Measurements from ENCODE around the gene ISG15. TPM values are rescaled to one million over a fixed set of nuclear protein-coding genes. Genes with fewer than 3 reads are reported as not detected.
"Not testable (repeated sequence)": the region's sequence is repeated elsewhere in the genome, so short reads cannot be mapped to it uniquely, and the experiment has no call there.

ISG15 gene
- total RNA-seq, 1 donor from 2014 or later, result 518 TPM

DNA sequence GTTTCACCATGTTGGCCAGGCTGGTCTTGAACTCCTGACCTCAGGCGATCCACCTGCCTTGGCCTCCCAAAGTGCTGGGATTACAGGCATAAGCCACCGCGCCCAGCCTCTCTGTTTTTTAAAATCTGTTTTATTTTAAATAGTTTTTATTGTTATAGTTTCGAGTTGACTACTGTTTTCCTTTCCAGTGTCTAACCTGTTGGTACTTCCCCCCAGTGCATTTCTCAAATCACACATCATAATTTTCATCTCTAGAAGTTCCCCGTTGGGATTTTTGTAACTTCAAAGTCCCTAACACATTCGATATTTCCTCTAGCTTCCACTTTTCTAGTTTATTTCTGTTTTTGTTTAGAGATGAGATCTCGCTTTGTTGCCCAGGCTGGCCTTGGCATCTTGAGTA, 20.9 kb upstream of the ISG15 start:
- DNase-seq (ENCODE audit: extremely low read depth, low read depth, low spot score), result no peak

DNA sequence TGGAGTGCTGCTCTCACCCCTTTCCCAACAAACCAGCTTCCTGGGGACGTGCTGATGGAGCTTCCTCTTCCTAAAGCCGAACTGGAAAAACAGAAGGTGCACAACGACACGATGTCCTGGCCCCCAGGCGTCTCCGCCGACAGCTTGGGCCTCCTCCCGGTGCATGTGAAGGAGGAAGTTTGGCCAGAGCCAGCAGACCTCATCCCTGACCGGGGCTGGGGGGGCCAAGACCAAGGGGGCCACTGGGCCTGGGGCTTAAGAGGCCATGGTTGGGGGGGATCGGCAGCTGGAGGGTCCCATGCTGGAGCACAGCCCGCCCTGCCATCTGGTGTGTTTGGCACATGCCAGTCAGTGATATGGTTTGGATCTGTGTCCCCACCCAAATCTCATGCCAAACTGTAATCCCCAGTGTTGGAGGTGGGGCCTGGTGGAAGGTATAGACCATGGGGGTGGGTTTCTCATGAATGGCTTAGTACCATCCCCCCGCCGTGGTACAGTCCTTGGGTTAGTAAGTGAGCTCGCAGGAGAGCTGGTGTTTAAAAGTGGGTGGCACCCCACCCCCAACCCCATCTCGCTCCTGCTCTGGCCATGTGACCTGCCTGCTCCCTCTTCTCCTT, 19.8 kb upstream of the ISG15 start:
- no peak for DNase-seq (ENCODE audit: extremely low read depth, low read depth, low spot score)

DNA sequence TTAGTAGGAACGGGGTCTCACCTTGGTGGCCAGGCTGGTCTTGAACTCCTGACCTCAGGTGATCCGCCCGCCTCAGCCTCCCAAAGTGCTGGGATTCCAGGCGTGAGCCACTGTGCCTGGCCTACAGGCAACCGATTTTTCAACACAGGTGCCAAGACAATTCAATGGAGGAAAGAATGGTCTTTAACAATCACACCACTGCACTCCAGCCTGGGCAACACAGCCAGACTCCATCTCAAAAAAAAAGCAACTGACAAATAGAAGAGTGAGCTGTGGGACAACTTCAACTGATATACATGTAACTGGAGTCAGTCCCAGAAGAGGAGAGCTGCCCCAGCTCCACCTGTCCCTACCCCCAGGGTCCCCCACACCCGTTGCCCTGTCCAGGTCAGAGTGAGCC, 18.8 kb upstream of the ISG15 start:
- DNase-seq (ENCODE audit: extremely low read depth, low read depth, low spot score), result not testable (repeated sequence)

DNA sequence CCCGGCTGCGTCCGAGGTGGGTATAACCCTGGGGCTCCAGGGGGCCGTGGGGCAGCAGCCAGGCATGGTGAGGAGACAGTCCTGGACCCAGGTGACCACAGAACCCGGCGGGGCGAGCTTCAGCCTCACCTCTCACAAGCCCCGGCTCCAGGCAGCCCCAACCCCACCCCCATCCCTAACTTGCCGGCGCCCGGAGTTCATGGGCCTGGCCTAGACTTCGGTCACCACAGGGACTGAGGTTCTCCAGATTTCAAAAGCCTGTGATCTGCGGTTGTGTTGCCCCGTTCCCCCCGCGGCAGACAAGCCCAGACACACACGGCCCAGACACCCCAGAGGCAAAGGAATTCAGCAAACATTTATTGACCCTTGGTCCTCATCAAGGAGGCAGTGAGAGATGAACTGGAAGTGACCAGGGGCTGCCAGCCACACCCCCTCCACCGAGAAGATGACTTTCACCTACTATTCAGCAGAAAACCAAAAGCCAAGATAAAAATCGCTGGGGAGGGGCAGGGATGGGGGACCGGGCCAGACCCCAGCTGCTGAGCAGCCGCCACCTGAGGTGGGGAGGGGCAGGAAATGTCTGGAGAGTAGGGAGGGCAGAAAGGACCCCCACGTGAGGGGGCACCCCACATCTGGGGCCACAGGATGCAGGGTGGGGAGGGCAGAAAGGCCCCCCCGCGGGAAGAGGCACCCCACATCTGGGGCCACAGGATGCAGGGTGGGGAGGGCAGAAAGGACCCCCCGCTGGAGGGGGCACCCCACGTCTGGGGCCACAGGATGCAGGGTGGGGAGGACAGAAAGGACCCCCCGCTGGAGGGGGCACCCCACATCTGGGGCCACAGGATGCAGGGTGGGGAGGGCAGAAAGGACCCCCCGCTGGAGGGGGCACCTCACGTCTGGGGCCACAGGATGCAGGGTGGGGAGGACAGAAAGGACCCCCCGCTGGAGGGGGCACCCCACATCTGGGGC, 17.3 kb upstream of the ISG15 start:
- no peak for DNase-seq (ENCODE audit: extremely low read depth, low read depth, low spot score)

DNA sequence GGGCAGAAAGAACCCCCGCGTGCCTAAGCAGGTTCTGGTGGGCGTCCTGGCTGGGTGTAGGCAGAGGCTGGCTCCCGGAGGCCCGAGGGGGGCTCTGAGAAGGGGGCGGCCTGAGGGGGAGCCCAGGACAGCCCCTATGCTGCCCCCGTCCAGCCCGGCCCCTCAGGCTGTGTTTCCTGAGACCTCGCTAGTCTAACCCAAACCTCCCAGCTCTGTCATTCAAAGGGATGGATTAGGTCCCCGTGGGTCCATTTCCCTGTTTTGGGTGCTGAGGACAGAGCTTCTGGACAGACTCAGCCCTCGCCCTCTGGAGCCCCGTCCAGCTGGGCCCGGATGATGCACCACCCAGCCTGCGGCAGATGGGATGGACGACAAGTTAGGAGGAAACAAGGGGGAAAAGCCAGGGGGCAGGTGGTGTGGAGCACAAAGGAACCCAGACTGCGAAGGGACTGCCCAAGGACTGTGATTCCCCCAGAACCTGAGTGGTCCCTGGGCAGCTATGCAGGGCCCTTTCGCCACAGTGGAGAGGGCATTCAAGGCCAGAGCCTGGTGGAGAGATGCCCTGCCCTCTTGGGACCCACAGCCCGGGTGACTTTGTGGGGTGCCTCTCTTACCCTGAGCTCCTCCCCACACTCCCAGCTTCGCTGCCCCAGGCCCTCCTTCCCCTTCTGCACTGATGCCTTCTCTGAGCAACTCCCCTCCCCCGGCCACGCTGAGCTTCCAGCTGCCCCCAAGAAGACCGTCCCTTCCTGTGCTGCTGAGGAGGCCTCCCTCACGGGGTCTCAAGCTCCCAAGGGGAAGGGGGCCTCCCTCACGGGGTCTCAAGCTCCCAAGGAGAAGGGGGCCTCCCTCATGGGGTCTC, 16.2 kb upstream of the ISG15 start:
- DNase-seq (ENCODE audit: extremely low read depth, low read depth, low spot score), result no peak

DNA sequence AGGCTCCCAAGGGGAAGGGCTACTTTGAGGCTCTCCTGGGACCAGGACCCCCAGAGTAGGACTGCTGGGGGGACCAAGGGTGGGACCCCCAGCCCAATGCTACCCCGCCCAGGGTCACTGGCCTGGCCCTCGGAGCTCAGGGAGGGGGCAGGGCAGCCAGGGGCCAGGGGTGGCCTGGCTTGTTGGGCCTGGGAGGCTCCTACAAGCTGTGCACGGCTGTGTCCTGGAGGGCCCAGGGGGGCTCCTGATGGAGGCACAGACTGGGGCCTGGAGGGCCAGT, 15.6 kb upstream of the ISG15 start:
- DNase-seq (ENCODE audit: extremely low read depth, low read depth, low spot score), result no peak

DNA sequence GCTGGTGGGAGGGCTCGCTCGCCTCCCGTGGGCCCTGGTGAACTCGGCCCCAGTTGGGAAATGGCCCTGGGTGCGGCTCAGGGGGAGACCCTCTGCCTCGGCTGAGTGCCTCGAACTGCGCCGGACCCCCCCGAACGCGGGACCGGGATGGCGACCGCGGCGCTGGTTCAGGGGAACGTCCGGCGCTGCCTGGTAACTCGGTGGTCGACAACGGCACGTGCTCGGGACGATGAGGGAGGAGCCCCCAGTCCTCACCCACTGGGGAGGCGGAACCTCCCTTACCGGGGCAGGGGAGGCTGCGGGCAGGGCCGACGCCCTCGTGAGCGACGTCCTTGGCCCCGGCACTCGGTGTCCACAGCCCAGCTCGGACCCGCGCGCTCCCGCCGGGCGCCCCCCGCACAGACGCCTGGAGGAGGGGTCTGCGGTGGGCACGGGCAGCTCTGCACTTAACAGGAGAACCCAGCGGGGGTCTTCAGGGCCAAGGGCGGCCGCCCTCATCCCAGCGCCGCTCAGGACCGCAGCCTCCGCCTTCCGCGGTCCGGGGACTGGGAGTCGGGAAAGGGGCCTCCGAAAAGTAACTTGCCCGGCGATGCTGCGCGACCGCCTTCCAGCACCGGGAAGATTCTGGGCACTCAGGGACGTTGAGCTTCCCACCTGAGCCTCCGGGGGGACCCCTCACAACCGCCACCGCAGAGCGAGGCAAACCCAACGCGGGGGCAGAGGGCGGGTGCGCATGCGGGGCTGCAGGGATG, 15.1 kb upstream of the ISG15 start:
- no peak for DNase-seq (ENCODE audit: extremely low read depth, low read depth, low spot score)

DNA sequence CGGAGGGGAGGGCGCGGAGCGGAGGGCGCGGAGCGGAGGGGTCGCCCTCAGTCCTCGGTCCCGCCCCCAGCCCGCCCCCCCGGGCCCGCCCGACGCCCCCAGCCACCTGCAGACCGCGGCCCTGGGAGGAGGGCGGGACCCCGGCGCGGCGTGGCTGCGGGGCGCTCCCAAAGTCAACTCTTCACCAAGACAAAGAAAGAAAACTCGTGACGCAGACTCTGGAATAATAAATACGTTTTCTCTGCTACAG, 14.6 kb upstream of the ISG15 start:
- DNase-seq (ENCODE audit: extremely low read depth, low read depth, low spot score), result no peak

DNA sequence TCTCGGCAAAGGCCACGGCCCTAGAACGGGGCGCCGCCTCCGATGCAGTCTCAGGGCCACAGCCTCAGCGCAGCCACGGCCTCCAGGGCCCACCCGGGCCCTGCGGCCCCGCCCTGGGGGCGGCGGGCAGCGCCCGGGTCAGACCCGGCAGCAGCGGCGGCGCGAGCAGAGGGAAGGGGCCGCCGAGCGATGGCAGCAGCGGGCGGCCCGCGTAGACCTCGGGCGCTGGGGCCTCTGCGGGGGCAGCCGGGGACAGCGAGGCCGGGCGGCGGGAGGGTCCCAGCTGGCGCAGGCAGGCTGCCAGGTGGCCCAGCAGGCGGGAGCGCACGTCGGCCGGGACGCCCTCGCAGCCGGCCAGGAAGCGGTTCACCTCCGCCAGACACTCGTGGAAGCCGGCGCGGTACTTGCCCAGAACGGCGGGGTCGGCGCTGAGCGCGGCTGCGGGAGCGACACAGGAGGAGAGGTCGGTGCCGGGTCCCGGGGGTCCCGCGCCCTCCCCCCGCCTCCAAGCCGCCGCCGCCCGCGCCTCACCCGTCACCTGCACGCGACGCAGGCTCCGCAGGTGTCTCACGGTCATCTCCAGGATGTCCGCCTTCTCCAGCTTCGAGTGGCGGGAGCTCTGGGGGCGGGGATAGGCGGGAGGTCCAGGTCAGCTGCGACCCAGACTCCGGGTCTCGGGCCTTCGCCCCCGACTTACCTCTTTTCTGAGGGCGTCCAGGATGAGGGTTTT, 14.1 kb upstream of the ISG15 start:
- no peak for DNase-seq (ENCODE audit: extremely low read depth, low read depth, low spot score)

DNA sequence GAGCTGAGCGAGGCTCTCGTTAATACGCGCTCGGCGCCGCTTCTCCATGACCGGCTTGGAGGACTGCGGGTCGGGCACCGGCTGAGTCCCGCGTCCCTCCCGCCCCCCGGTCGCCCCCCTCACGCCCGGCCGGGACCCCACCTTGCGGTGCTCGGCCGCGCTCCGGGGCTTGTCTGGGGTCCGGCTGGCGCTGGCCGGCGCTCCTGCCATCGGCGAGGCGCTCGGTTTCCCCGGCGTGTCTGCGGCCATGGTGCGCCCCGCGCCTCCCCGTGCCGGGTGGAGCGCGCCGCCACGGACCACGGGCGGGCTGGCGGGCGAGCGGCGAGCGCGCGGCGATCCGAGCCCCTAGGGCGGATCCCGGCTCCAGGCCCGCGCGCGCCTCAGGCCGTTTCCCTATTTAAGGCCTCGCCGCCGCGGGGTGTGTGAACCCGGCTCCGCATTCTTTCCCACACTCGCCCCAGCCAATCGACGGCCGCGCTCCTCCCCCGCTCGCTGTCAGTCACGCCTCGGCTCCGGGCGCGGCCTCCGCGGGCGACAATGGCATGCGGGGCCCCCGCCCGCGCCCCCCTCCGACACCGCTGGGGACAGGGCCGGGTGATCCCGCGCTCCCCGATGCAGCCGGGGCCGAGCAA, 13.5 kb upstream of the ISG15 start, which contains the start of gene HES4:
Gene HES4 (minus strand): TSS at position 373 of the 632 bp plus-strand sequence. CDS start 124 bp downstream, at position 249.
- no peak for DNase-seq (ENCODE audit: extremely low read depth, low read depth, low spot score)

DNA sequence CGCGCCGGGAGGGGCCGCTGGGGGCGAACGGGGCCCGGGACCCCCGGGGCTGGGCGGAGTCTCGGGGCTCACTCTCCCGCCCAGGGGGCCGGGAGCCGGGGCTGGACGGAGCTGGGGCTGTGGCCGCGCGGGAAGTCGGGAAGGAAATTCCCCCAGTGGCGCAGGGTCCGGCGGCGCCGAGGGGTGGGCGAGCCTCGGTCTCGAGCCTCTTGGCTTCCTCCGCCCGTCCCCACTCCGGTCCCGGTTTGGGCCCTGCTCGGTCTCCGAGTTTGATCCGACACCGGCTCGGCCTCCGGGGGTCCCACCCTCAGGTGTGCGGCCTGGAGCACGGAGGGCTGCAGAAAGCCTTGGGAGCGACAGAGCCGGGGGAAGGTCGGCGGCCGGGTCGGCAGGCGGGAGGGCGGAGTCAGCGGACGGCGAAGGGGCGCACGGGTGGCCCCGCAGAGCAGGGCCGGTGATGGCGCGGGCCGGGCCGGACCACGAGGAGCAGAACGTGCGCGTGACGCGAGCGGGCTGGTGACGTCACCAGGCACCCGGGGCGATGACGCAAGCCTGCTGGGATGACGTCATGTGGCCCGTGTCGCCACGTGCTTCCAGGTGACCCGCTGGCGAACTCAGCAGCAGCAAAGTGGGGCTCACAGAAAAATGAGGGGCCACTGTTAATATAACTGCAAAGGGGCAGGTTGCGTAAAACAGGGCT, 12.8 kb upstream of the ISG15 start:
- no peak for DNase-seq (ENCODE audit: extremely low read depth, low read depth, low spot score)

DNA sequence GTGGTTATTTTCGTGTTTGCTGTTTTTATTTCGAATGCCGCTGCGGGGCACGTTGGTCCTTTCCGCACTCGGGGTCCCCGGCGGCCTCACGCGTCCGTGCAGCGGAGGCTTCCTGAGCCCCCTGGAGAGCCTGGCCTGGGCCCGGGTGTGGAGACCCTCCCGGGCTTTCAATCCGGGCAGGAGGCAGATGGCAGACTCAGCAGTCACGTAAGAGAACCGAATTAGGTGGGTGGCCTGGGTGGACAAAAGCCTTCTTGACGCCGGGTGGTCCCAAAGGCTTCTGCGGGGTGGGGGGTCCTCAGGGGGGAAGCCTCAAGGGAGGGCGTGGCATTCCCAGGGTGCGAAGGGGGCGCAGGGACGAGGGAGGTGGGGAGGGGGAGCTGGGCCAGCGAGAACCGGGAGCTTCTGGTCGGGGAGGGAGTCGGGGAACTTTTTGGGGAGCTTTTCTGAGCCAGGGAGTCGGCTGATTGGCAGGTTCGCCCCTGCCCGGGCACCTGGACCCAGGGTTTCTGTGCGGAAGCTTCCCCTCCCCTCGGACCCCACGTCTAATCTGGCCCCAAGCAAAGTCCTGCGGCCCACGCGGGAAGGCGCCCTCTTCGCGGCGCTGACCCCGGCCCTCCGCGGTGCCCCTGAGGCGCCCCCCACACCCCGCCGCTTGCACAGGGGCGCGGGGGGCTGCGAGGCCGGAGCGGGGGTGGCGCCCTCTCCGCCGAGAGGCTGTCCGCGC, 12.1 kb upstream of the ISG15 start:
- DNase-seq (ENCODE audit: extremely low read depth, low read depth, low spot score), result no peak

DNA sequence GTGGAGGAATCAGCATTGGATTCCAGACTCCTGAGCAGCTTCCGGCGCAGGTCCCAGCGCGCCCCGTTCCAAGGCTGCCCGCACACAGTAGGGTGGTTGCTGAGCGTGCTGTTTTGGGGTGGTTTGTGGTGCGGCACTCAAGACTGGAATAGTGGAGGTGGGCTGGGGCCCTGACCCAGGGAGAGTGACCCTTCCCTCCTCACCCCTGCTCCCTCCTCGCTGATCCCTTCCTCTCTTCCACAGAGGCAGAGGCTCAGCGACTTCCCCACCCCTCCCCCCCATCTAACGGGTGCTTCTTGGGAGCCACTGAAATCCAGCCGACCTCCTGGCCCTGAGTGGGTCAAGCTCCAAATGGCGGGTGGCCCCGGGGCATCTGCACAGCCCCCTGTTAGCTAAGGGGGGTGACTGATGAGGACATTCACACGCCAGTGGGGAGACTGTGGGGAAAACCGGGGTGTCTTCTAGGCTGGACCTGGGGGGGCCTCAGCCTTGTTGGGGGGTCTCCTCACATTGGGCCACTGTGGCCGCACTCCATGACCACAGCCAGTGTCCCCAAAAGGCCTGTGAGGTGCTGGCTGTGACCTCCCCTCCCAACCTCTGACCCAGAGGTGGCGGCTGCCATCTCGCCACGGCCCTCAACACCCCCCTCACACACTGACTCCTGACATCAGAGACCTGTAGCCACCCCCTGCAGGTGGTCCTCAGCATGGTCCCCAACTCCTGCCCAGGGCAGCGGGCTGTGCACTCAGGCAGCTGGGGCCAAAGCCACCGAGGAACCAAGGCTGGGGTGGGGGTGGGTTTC, 9.5 kb upstream of the ISG15 start:
- DNase-seq (ENCODE audit: extremely low read depth, low read depth, low spot score), result no peak

DNA sequence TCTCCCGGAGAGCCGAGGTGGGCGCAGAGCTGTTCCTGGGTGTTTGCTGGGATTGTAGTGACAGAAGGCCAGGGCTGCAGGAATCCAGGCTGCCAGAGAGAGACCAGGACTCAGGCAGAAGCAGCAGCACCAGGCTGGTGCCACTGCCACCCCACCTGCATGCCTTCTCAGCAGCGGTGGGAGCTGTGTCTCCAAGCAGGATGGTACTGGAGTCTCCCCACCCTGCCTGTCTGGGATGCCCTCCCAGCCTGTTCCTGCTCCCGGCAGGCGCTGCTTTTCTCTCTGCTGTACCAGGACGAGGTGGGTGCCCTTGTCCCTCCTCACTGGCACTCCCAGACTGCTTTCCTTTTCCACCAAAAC, 8.9 kb upstream of the ISG15 start:
- DNase-seq (ENCODE audit: extremely low read depth, low read depth, low spot score), result no peak

DNA sequence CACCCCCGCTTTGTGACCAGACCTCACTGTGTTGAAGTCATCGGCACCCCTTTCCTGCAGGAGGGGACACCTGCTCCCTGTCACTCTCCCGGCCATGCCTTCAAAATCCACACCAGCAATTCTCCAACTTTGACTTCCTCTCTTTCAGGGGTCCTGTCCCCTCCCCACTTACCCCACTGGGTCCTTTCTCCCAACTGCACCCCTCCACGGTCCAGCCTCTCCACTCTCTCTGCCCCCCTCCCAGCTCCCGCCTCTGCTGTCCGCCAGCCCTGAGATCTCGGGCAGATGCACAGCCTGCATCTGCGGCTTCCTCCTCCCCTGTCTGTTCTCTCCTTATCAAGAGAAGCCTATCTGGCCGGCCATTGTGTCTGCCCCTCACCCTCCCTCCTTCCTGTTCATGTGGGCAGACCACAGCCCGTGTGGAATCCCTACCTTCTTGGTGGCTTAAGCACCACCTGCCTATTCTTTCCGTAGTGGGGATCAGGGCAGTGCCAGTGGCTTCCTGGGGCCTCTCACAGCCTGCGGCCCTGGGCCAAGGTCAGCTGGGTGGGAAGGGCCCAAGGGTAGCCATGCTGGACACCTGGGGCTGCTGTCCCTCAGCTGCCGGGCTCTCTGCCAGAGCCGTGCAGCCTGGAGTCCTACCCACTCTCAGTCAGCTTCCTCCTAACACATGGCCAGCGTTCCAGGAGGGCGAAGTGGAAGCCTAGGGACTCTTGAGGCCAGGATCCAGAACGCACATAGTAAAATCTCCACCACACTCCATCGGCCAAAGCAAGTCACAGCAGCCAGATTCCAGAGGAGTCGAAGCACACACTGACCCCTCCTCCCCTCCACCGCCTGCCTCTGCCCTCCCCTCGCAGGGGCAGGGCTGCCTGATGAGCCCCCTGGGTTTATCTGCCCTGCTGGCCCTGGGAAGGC, 8.3 kb upstream of the ISG15 start:
- DNase-seq (ENCODE audit: extremely low read depth, low read depth, low spot score), result no peak

DNA sequence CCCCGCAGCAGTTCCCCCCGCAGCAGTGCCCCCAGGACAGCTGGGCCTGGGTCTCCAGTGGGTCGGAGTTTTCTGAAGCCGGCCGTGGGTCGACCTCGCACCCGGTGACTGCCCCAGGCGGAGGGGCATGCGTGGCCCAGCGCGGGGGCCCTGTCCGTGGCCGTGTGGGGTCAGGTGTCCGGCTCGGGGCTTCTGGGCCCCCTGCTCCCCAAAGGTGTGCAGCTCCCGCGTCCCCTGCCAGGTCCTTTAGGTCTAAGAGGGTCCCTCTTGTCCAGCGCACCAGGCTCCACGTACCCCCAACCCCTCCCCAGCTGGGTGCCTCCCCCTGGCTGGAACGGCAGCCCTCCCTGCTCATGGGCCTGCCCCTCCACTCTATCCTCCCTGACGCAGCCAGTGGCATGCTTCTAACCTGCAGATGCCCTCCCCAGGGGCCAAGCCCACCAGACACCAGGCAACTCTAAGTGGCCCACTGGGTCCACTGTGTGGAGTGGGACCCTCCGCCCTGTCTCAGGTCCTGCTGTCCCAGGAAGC, 7.5 kb upstream of the ISG15 start:
- no peak for DNase-seq (ENCODE audit: extremely low read depth, low read depth, low spot score)
